ENCODE data around the gene PPARG. TPM values are rescaled to one million over a fixed set of nuclear protein-coding genes. Genes with fewer than 3 reads are reported as not detected.

Gene PPARG
- total and polyA plus RNA-seq, 2 of the 13 experiments (the other 11 are each of a cell fraction or from before 2014, with no cell fraction given): 13.9 to 58.3 TPM

GRCh38 chr3:12381199-12381598, 92.3 kb downstream of the PPARG start:
- H3K36me3 ChIP-seq (replicated peaks in 1 of 2; ENCODE audit: control insufficient read depth in 1 of 2, insufficient read depth in 2 of 2, low read length in 2 of 2): peaks cover 0 to 23% of the 10 kb centered on the region in 2 experiments; a peak in 3 of 5 replicates
- H3K27ac ChIP-seq (ENCODE audit: extremely low read length, insufficient read depth, low read length): no peak overlapping the region
- intact Hi-C loops (cut with micrococcal nuclease; ENCODE audit: unreplicated experiment): no loop called here
- in situ Hi-C loops (cut with HindIII; ENCODE audit: extremely low pct_ligation_motif_present, low pct_unique_long_range_greater_than_20kb): no loop called here
- POLR2A ChIA-PET: no interaction called here
- FAIRE-seq (no peak), DNase-seq (ENCODE audit: low spot score) (no peak), ATAC-seq (no peak)
- BruUV-seq (replicated peaks): no TSS peak
- H3K9ac ChIP-seq (ENCODE audit: insufficient read depth, low read depth, low read length): no peak overlapping the region
- no peaks in the 10 kb centered on the region for H4K20me1 ChIP-seq (ENCODE audit: insufficient read depth, low read length)
- H2AFZ ChIP-seq (ENCODE audit: low read length): no peak overlapping the region
- H3K9me3 ChIP-seq (ENCODE audit: low read length): no peaks in the 10 kb centered on the region
- H3K27me3 ChIP-seq (ENCODE audit: control insufficient read depth in 1 of 2, insufficient read depth in 2 of 2, low read length in 2 of 2): no peaks in the 10 kb centered on the region
- CTCF ChIA-PET (ENCODE audit: low intra/inter-chr PET ratio, low total read pairs): no interaction called here
- H3K4me2 ChIP-seq (ENCODE audit: low read depth, low read length): no peak overlapping the region
- H3K79me2 ChIP-seq (ENCODE audit: insufficient read depth, low read length): no peaks in the 10 kb centered on the region
- H3K4me3 ChIP-seq (replicated peaks in 1 of 3; ENCODE audit: insufficient read depth in 1 of 3, low read depth in 2 of 3, low read length in 3 of 3): no peak overlapping the region
- H3K4me1 ChIP-seq (ENCODE audit: insufficient read depth, low read length): peaks cover 9% of the 10 kb centered on the region; the same call in 1 of the 2 replicates
- TF ChIP-seq SALL1 (CRISPR knock-in tag; IDR thresholded peaks at IDR 0.05): no peak
- 92% methylated on average over 1 of the region's 1 CpG for WGBS (ENCODE audit: low lambda C conversion rate)

GRCh38 chr3:12383218-12383617, 94.3 kb downstream of the PPARG start:
- ATAC-seq (no peak), DNase-seq (ENCODE audit: low spot score) (no peak), FAIRE-seq (no peak)
- CTCF ChIA-PET (ENCODE audit: low intra/inter-chr PET ratio, low total read pairs): no interaction called here
- H3K36me3 ChIP-seq (replicated peaks in 1 of 2; ENCODE audit: control insufficient read depth in 1 of 2, insufficient read depth in 2 of 2, low read length in 2 of 2): peaks cover 0 to 26% of the 10 kb centered on the region in 2 experiments; a peak in 3 of 5 replicates
- no peaks in the 10 kb centered on the region for H4K20me1 ChIP-seq (ENCODE audit: insufficient read depth, low read length)
- no peak overlapping the region for H3K9ac ChIP-seq (ENCODE audit: insufficient read depth, low read depth, low read length)
- no peak overlapping the region for H2AFZ ChIP-seq (ENCODE audit: low read length)
- peaks cover 9% of the 10 kb centered on the region; the same call in 1 of the 2 replicates for H3K4me1 ChIP-seq (ENCODE audit: insufficient read depth, low read length)
- H3K27ac ChIP-seq (ENCODE audit: extremely low read length, insufficient read depth, low read length): no peak overlapping the region
- intact Hi-C loops (cut with micrococcal nuclease; ENCODE audit: unreplicated experiment) (no loop called here), in situ Hi-C loops (cut with HindIII; ENCODE audit: extremely low pct_ligation_motif_present, low pct_unique_long_range_greater_than_20kb) (no loop called here)
- H3K9me3 ChIP-seq (ENCODE audit: low read length): no peaks in the 10 kb centered on the region
- no peaks in the 10 kb centered on the region for H3K79me2 ChIP-seq (ENCODE audit: insufficient read depth, low read length)
- POLR2A ChIA-PET: no interaction called here
- no TSS peak for BruUV-seq (replicated peaks)
- H3K27me3 ChIP-seq (ENCODE audit: control insufficient read depth in 1 of 2, insufficient read depth in 2 of 2, low read length in 2 of 2): no peaks in the 10 kb centered on the region
- WGBS (ENCODE audit: low lambda C conversion rate): 98% methylated on average over 2 of the region's 2 CpGs
- no peak overlapping the region for H3K4me2 ChIP-seq (ENCODE audit: low read depth, low read length)
- no peak overlapping the region for H3K4me3 ChIP-seq (replicated peaks in 1 of 3; ENCODE audit: insufficient read depth in 1 of 3, low read depth in 2 of 3, low read length in 3 of 3)
- TF ChIP-seq HNRNPUL1 (IDR thresholded peaks at IDR 0.05; ENCODE audit: low read depth, low read length) (no peak), AHDC1 (CRISPR knock-in tag; IDR thresholded peaks at IDR 0.05; ENCODE audit: borderline replicate concordance) (no peak), KDM5A (IDR thresholded peaks at IDR 0.05; ENCODE audit: borderline replicate concordance, low read length) (no peak), ZMYM3 (CRISPR knock-in tag; IDR thresholded peaks at IDR 0.05) (no peak), ASH2L (IDR thresholded peaks at IDR 0.05; ENCODE audit: insufficient read length, low read depth, low read length) (no peak), PAF1 (CRISPR knock-in tag; IDR thresholded peaks at IDR 0.05) (no peak), CEBPZ (IDR thresholded peaks at IDR 0.05; ENCODE audit: low read length) (no peak), ZSCAN21 (CRISPR knock-in tag; IDR thresholded peaks at IDR 0.05; ENCODE audit: borderline replicate concordance) (no peak)

All from HepG2 (cell line).